ENCODE measurements around the gene INPP5A.

The INPP5A gene

DNA sequence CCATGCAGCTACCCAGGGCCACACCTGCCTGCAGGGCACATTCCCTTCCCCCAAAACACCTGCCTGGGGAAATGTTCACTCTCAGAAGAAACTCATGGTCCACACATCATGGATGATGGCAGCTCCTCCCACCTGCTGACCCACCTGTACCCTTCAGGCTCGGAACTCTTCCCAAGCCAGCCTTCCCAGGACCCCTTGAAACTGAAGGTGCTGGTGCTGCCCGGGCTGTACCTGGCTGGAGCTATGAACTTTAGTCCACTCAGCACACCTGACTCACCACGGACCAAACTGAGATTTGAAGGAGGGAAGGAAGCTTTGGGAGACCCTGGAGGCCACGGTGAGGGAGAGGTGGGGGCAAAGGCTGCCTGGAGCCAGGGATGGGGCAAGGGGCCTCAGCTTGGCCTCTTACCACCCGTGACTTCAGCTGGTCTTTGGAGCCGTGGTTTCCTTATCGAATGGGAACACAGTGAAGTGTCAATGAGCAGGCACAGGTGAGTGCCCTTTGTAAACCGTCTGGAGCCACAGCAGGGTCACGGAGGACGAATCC, 30.1 kb upstream of the INPP5A start:
- Histone ChIP-seq H3K36me3 (ENCODE audit: control insufficient read depth, insufficient read depth, low read length) (no peaks in the 10 kb centered on the region), H3K9me3 (ENCODE audit: control insufficient read depth, insufficient read depth, low read length) (no peaks in the 10 kb centered on the region), H3K9ac (ENCODE audit: low read depth, low read length) (no peak overlapping the region), H3K4me1 (ENCODE audit: control insufficient read depth, insufficient read depth, low read length) (no peaks in the 10 kb centered on the region), H3K4me3 (ENCODE audit: low read depth, low read length) (no peak overlapping the region), H3K27me3 (ENCODE audit: control insufficient read depth, insufficient read depth, low read length) (no peaks in the 10 kb centered on the region)

DNA sequence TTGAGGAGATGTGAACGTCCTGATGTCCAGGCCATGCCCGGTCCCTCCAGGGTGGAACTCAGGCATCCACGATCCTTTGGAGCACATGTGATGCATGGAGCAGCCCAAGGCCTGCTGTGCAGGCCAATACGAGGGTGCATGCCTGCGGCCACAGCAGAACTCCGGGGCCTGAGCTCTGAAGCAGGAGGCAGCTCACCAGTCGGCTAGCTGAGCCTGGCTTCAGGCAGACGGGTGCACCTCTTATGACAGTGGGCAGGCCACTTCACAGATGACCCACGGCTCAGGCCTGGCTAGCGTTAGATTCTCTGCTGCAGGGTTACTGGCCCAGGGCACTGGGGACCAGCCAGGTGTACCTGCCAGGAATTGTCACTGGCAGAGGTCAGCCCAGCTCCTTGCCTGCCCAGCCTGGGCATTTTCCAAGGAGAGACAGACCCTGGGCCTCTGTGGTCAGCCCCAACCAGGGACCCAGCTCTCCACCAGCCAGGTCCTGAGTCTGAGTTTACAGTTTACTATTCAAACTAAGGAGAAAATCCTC, 29.6 kb upstream of the INPP5A start:
- Histone ChIP-seq H3K4me3 (ENCODE audit: low read depth, low read length) (no peak overlapping the region), H3K4me1 (ENCODE audit: control insufficient read depth, insufficient read depth, low read length) (no peaks in the 10 kb centered on the region), H3K36me3 (ENCODE audit: control insufficient read depth, insufficient read depth, low read length) (no peaks in the 10 kb centered on the region), H3K27me3 (ENCODE audit: control insufficient read depth, insufficient read depth, low read length) (no peaks in the 10 kb centered on the region), H3K9ac (ENCODE audit: low read depth, low read length) (no peak overlapping the region), H3K9me3 (ENCODE audit: control insufficient read depth, insufficient read depth, low read length) (no peaks in the 10 kb centered on the region)

GRCh38 chr10:132508581-132509443, 28.8 kb upstream of the INPP5A start:
- H3K9ac ChIP-seq (ENCODE audit: low read depth, low read length): no peak overlapping the region
- H3K4me1 ChIP-seq (ENCODE audit: control insufficient read depth, insufficient read depth, low read length): no peaks in the 10 kb centered on the region
- no peak overlapping the region for H3K4me3 ChIP-seq (ENCODE audit: low read depth, low read length)
- no peaks in the 10 kb centered on the region for H3K9me3 ChIP-seq (ENCODE audit: control insufficient read depth, insufficient read depth, low read length)
- H3K36me3 ChIP-seq (ENCODE audit: control insufficient read depth, insufficient read depth, low read length): no peaks in the 10 kb centered on the region
- H3K27me3 ChIP-seq (ENCODE audit: control insufficient read depth, insufficient read depth, low read length): no peaks in the 10 kb centered on the region

DNA sequence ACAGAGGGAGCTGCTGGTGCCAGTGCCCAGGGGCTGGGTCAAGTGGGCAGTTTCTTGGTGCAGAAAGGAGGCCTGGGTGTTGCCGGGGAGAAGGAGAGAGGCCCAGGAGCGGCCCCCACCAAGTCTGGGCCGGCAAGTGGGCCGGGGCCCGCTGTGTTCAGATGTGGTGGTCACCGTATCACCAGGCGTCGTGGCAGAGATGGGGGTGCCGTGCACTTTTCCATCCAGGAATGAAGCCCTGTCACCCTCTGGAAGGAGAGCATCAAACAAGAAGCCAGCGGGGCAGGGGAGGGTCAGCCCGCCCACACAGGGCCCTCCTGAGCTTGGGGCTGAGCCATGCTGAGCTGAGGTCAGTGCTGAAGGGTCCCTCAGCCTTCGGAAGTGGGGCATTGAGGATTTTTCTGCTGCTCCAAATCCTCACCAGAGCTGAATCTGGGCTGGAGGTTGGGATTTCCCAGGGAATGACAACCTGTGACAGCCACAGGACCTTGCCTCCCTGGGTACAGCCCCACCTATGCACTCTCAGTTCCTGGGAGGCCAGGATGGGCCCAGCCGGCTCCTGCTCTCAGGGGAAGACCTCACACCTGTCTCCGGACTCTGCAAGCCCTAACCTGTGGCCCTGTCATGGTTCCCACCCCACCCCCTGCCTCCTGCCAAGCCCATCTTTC, 27.9 kb upstream of the INPP5A start:
- Histone ChIP-seq H3K9ac (ENCODE audit: low read depth, low read length) (no peak overlapping the region), H3K9me3 (ENCODE audit: control insufficient read depth, insufficient read depth, low read length) (no peaks in the 10 kb centered on the region), H3K36me3 (ENCODE audit: control insufficient read depth, insufficient read depth, low read length) (no peaks in the 10 kb centered on the region), H3K27me3 (ENCODE audit: control insufficient read depth, insufficient read depth, low read length) (no peaks in the 10 kb centered on the region), H3K4me1 (ENCODE audit: control insufficient read depth, insufficient read depth, low read length) (no peaks in the 10 kb centered on the region), H3K4me3 (ENCODE audit: low read depth, low read length) (no peak overlapping the region)

- Histone ChIP-seq H3K9ac (ENCODE audit: low read depth, low read length) (no peak overlapping the region), H3K36me3 (ENCODE audit: control insufficient read depth, insufficient read depth, low read length) (no peaks in the 10 kb centered on the region), H3K9me3 (ENCODE audit: control insufficient read depth, insufficient read depth, low read length) (no peaks in the 10 kb centered on the region), H3K4me3 (ENCODE audit: low read depth, low read length) (no peak overlapping the region), H3K4me1 (ENCODE audit: control insufficient read depth, insufficient read depth, low read length) (no peaks in the 10 kb centered on the region), H3K27me3 (ENCODE audit: control insufficient read depth, insufficient read depth, low read length) (no peaks in the 10 kb centered on the region)
Observed at GRCh38 chr10:132510174-132510611, 27.4 kb upstream of the INPP5A start.

- Histone ChIP-seq H3K4me1 (ENCODE audit: control insufficient read depth, insufficient read depth, low read length) (peaks cover 2% of the 10 kb centered on the region), H3K9ac (ENCODE audit: low read depth, low read length) (no peak overlapping the region), H3K27me3 (ENCODE audit: control insufficient read depth, insufficient read depth, low read length) (no peaks in the 10 kb centered on the region), H3K4me3 (ENCODE audit: low read depth, low read length) (no peak overlapping the region), H3K9me3 (ENCODE audit: control insufficient read depth, insufficient read depth, low read length) (no peaks in the 10 kb centered on the region), H3K36me3 (ENCODE audit: control insufficient read depth, insufficient read depth, low read length) (no peaks in the 10 kb centered on the region)
Observed at GRCh38 chr10:132511121-132512051, 26.2 kb upstream of the INPP5A start.

DNA sequence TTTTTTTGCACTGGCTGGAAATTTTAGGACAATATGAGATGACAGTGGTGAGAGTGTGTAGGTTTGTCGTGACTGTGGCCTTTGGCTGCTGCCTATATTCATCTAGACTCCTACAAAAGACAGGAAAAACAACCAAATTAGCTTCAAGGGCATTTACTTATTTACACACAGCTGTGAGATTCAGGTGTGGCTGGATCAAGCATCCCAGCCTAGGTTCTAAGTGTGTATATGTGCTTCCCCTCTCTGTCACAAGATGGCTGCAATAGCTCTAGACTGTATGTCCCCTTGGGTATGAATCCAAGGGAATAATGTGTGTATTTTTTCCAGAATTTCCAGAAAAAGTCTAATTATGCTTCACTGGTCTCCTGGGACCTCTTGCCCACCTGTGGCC, 25.5 kb upstream of the INPP5A start:
- Histone ChIP-seq H3K4me3 (ENCODE audit: low read depth, low read length) (no peak overlapping the region), H3K27me3 (ENCODE audit: control insufficient read depth, insufficient read depth, low read length) (no peaks in the 10 kb centered on the region), H3K9ac (ENCODE audit: low read depth, low read length) (no peak overlapping the region), H3K4me1 (ENCODE audit: control insufficient read depth, insufficient read depth, low read length) (peaks cover 5% of the 10 kb centered on the region), H3K9me3 (ENCODE audit: control insufficient read depth, insufficient read depth, low read length) (no peaks in the 10 kb centered on the region), H3K36me3 (ENCODE audit: control insufficient read depth, insufficient read depth, low read length) (no peaks in the 10 kb centered on the region)

DNA sequence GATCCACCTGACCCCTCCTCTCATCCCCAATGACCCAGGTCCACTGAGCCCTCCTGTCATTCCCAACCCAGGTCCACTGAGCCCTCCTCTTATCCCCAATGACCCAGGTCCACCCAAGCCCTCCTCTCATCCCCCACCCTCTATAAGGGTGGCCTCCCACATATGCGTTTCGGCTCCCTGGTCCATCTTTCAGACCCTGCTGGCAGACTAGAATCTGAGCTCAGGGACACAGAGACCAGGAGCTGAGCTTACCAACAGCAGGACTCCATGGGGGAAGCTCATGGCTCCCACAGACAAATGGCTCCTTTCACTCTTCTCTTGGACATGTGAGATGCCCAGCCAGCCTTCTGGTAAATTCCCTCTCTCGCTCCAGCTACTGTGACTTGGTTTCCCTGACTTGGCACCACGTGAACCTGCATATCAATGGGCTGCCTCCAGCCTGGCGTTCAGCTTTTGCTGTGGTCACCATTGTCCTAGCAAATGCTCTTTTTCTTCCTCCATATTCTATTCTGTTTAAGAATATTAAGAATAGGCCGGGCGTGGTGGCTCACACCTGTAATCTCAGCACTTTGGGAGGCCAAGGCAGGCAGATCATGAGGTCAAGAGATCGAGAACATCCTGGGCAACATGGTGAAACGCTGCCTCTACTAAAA, 24.8 kb upstream of the INPP5A start:
- Histone ChIP-seq H3K36me3 (ENCODE audit: control insufficient read depth, insufficient read depth, low read length) (no peaks in the 10 kb centered on the region), H3K9me3 (ENCODE audit: control insufficient read depth, insufficient read depth, low read length) (no peaks in the 10 kb centered on the region), H3K27me3 (ENCODE audit: control insufficient read depth, insufficient read depth, low read length) (no peaks in the 10 kb centered on the region), H3K4me1 (ENCODE audit: control insufficient read depth, insufficient read depth, low read length) (peaks cover 8% of the 10 kb centered on the region), H3K4me3 (ENCODE audit: low read depth, low read length) (no peak overlapping the region), H3K9ac (ENCODE audit: low read depth, low read length) (no peak overlapping the region)

DNA sequence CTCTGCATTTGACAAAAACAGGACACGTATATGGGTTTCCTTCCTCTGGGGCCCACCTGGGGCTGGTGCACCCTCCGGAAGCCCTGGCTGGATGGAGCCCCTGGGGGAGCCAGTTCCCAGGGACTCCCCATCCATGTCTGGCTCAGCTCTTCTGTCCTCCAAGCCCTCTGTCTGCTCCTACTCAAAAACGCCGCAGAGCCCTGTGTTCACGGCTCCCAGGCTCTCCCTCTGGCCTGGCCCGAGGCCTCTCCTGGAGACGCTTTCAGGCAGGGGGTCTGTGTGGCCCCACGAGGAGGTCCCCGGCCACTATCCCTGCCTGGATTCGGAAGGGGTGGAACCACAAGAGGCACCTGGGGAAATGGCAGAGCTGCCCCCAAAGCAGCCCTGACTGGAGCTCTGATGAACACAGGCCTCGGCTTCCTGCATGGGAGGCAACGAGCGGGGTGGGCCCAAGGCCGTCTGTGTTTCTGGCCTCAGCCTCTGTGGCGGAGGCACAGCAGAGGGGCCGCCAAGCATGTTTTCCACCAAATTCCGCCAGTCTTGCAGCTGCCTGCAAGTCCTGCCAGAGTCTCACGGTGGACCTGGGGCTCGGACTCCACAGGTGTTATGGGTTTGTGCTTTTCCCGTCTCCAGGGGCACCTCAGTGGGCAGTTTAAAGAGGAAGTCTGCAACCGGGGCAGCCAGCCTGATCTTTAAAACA, 22.6 kb upstream of the INPP5A start:
- H3K36me3 ChIP-seq (ENCODE audit: control insufficient read depth, insufficient read depth, low read length): no peaks in the 10 kb centered on the region
- no peak overlapping the region for H3K4me3 ChIP-seq (ENCODE audit: low read depth, low read length)
- H3K27me3 ChIP-seq (ENCODE audit: control insufficient read depth, insufficient read depth, low read length): peaks cover 7% of the 10 kb centered on the region
- no peak overlapping the region for H3K9ac ChIP-seq (ENCODE audit: low read depth, low read length)
- H3K9me3 ChIP-seq (ENCODE audit: control insufficient read depth, insufficient read depth, low read length): no peaks in the 10 kb centered on the region
- peaks cover 8% of the 10 kb centered on the region for H3K4me1 ChIP-seq (ENCODE audit: control insufficient read depth, insufficient read depth, low read length)

DNA sequence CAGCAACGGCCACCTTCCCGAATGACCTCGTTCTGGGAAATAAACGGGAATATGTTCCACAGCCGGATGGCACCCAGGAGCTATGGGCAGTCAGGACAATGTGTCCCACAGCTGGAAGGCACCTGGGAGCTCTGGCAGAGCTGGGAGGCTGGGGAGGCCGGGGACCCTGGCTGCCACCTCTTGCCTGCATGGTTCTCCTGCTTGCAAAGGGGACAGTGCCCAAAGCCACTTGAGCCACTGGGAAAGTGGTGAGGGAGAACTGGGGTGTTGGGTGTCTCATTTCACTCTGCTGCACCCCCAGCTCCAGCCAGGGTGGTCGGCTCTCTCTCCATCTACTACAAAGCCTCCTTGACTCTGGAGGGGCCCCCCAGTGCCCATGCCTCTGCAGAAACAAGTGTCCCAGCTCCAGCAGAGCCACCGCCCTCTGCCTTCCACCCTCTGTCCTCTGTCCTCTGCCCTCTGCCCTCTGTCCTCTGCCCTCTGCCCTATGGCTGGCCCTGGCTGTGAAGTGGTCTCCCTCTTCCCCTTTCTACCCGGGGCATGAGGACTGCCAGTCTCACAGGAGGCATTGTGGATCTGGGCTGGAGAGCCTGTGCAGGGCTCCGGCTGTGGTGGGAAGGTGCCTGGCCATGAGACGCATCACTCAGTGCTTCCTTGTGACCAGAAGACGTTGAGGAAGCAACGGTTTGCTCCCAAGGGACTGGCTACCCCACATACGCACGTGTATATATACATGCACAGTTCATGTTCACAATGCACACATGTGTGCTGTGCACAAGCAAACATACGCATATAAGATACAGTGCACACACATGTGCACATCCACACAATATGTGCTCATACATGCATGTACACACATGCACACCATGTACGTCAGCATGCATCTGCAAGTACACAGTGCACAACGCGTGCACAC, 21.5 kb upstream of the INPP5A start:
- H3K4me1 ChIP-seq (ENCODE audit: control insufficient read depth, insufficient read depth, low read length): peaks cover 8% of the 10 kb centered on the region
- no peak overlapping the region for H3K9ac ChIP-seq (ENCODE audit: low read depth, low read length)
- H3K9me3 ChIP-seq (ENCODE audit: control insufficient read depth, insufficient read depth, low read length): no peaks in the 10 kb centered on the region
- peaks cover 7% of the 10 kb centered on the region for H3K27me3 ChIP-seq (ENCODE audit: control insufficient read depth, insufficient read depth, low read length)
- no peak overlapping the region for H3K4me3 ChIP-seq (ENCODE audit: low read depth, low read length)
- H3K36me3 ChIP-seq (ENCODE audit: control insufficient read depth, insufficient read depth, low read length): no peaks in the 10 kb centered on the region

Data from iPS-15b (cell line).